Esophagus squamous epithelium (tissue), 4 donors: Measurements from ENCODE around the gene ZCCHC7.

Experiments
- CTCF ChIP-seq, 6 experiments: fragments of 450-650 bp in 4 of 6; fragments of 200-600 bp in 2 of 6; sonication (generic) in 2 of 6; IDR thresholded peaks; one replicate each; pipeline ENCODE4 v1.5.1; 2016 to 2019; ENCODE audit warnings: antibody characterized with exemption in 6 of 6, mild to moderate bottlenecking in 4 of 6, moderate library complexity in 4 of 6
- POLR2A ChIP-seq, 4 donors: fragments of 450-650 bp; IDR thresholded peaks; one replicate each; pipeline ENCODE4 v1.6.1; 2017; ENCODE audit warnings: antibody characterized with exemption in 4 of 4, mild to moderate bottlenecking in 4 of 4, moderate library complexity in 3 of 4

DNA sequence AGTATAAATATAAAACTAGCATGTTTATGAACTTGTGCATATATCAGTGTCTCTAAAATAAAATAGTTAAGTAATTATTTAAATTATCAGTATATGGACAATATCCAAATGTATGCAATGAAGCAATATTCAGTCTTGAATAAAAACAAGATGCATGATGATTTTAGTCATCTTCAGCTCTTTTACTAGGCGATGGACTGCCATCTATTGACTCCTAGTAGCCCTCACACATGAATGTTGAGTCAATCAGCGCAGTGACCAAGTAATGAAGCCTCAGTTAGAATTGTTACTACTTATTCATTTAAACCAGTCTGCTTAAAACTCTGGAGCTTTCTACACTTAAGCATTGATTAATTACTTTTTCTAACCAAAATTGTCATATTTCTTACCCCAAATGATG is 209.2 kb downstream of the ZCCHC7 start:
- TF ChIP-seq CTCF (IDR thresholded peaks at IDR 0.05) (no peak), POLR2A (IDR thresholded peaks at IDR 0.05) (no peak)
